NOMO-1 treated with DMSO at 0.1 percent for 48 hours (cell line): ENCODE measurements around the gene CANT1.
"Not testable (repeated sequence)": the region's sequence is repeated elsewhere in the genome, so short reads cannot be mapped to it uniquely, and the experiment has no call there.

ENCODE experiments used
- DNase-seq: peaks from one replicate; lab custom pipeline; 2025; ENCODE audit not compliant: unreplicated experiment; lab: John Stamatoyannopoulos, UW

Gene CANT1

DNA sequence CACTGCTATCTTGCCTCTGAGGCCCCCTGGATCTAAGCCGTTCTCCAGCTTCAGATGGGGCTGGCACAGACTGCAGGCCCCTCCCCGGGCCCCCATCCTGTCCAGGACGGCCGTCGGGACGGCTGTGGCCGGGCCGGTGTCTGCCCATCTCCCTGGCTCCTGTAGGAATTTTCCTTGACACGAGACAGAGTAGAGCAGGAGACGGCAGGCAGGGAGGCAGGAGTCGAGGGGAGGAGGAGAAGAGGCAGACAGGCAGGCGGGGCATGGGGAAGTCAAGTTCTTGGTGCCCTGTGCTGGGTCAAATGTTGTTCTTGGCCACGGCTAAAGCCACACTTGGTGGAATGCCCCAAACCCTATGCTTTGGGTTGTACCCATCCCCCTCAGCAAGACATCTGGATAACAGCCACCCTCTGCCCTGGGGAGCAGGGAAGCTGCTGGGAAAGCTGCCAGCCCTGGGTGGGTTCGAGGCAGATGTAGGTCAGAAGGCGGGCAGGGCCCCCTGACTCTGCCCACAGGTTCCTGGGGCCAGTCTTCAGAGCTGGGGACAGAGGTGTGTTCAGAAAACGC is 18.4 kb upstream of the CANT1 start:
- DNase-seq: no peak

- no peak for DNase-seq
Measured at GRCh38 chr17:79027274-79027924, 17.8 kb upstream of the CANT1 start.

- DNase-seq: no peak
Measured at GRCh38 chr17:79026376-79027273, 17.1 kb upstream of the CANT1 start.

- no peak for DNase-seq
Measured at GRCh38 chr17:79024901-79025737, 15.6 kb upstream of the CANT1 start.

DNA sequence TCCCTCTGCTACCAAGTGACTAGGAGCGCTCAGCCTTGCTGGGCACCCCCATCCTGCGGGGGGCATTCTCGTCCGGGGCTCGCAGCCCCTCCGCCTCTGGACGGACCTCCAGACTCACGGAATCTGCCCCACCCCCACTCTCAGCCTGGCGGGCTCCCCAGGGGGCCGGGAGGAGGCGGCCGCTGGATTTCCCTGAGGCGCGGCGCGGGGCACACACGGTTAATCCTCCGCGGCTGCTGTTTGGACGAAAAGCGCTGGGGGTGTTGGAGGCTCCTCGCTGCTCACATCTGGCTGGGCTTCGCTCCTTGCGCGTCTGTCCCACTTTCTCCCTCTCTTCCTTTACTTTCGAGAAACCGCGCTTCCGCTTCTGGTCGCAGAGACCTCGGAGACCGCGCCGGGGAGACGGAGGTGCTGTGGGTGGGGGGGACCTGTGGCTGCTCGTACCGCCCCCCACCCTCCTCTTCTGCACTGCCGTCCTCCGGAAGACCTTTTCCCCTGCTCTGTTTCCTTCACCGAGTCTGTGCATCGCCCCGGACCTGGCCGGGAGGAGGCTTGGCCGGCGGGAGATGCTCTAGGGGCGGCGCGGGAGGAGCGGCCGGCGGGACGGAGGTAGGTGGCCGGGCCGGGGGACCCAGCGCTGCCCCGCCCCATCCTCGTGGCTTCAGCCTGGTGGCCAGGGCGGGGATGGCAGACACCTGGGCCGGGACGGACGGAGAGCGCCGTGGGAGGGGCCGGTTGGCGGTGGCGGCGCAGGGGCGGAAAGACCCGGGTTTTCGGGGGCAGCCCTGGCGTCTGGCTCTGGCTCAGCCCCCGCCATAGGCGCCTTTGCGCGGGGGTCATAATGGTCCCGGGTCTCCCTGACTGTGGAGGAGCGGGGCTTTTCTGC is 14.6 kb upstream of the CANT1 start, which contains the start of gene C1QTNF1:
C1QTNF1 (plus strand) TSS at position 284 of the 886 bp plus-strand sequence. CDS start 19,800 bp downstream, outside the sequence.
- DNase-seq: no peak

DNA sequence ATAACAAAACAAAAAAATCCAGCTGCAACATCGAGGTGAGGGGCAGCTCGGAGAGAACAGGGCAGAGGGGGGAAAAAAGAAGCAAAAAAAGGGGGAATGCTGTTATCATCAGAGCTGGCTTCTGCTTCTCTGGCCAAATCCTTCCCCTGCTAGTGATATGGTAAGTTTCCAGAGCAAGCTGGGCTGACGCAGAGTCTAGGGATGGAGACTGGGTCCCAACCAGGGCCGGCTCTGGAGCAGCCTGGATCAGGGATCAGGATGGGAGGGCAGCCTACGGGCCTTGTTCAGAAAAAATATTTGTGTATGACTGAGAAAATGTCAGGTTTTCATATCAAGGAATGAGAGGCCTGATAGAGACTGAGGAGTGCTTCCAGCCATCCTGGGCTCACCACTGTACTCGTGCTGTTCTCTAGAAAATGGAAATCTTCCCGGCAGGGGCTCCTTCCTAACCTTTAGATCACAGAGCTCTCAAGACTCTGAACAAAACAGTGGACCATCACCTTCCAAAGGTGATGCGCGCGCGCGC is 13.7 kb upstream of the CANT1 start:
- DNase-seq: no peak

- DNase-seq: no peak
Measured at GRCh38 chr17:79022507-79022991, 13.0 kb upstream of the CANT1 start.

GRCh38 chr17:79021929-79022328 is 12.4 kb upstream of the CANT1 start:
- not testable (repeated sequence) for DNase-seq

- no peak for DNase-seq
Measured at GRCh38 chr17:79020631-79021301, 11.2 kb upstream of the CANT1 start.

GRCh38 chr17:79019632-79020584 is 10.3 kb upstream of the CANT1 start:
- peak; percentile 70 for DNase-seq

DNA sequence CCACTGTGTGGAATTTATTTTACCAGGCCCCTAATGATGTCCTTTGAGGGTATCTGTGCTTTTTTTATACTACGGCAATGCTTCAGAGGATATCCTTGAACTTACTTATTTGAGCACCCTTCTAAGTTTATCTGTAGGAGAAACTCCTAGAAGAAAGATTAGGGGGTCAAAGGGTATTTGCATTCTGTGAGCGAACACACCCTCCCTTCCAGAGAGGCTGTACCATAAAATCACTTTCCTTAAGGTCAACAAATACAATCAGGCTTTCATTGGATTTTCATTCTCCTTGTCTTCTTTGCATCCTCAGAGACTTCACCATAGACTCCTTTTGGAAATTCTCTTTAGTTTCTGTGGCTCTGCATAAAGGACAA is 9.7 kb upstream of the CANT1 start:
- DNase-seq: no peak

- no peak for DNase-seq
Measured at GRCh38 chr17:79018370-79018695, 8.8 kb upstream of the CANT1 start.

DNA sequence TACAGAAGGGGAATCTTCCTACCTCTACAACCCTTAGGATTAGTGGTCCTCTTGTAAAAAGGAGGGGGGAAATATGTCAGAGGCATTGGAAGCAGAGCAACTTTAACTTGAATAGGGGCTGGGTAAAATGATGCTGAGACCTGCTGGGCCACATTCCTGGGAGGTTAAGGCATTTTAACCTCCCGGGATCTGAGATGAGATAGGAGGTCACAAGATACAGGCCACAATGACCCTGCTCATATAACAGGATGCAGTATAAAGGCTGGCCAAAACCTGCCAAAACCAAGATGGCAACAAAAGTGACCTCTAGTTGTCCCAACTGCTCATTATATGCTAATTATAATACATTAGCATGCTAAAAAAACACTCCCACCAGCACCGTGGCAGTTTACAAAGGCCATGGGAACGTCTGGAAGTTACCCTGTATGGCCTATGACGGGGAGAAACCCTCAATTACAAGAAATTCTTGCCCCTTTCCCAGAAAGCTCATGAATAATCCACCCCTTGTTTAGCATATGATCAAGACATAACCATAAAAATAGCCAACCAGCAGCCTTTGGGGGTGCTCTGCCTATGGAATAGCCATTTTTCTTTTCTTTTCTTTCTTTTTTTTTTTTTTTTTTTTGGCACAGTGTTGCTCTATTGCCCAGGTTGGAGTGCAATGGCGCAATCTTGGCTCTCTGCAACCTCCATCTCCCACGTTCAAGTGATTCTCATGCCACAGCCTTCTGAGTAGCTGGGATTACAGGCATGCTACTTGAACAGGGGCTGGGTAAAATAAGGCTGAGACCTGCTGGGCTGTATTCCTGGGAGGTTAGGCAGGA is 8.2 kb upstream of the CANT1 start:
- no peak for DNase-seq

- no peak for DNase-seq
Measured at GRCh38 chr17:79014158-79014758, 4.7 kb upstream of the CANT1 start.

- DNase-seq: no peak
Measured at GRCh38 chr17:79012563-79013134, 3.1 kb upstream of the CANT1 start.

GRCh38 chr17:79011451-79012147 is 2.0 kb upstream of the CANT1 start:
- DNase-seq: no peak
